Measurements from ENCODE around the gene TACR2. TPM values are rescaled to one million over a fixed set of nuclear protein-coding genes. Genes with fewer than 3 reads are reported as not detected.

Gene TACR2
- total and polyA plus RNA-seq, 2 experiments from 2014 or later, result not detected

DNA sequence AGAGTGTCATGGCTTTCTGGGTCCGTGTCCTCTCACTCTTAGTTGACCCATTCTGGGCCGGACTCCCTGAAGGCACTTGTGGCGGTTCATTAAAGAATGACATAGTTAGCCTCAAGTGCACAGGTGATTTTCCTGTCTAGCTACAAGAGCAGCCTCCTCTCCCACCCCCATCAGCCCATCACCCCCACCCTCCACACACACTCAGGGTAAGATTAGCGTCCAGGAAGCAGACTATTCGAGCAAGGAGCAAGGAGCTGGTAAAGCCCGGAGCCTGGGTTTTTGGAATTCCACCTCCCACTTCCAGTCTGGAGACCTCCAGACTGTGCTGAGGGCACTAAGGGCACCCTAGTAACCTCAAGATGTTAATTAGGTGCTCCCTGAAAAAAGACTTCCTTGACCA, 39.5 kb downstream of the TACR2 start:
- Histone ChIP-seq H2AFZ (no peak overlapping the region), H3K9me2 (ENCODE audit: insufficient read depth) (no peaks in the 10 kb centered on the region), H3F3A (replicated peaks; ENCODE audit: low read depth) (peaks cover 21% of the 10 kb centered on the region), H4K20me1 (replicated peaks; ENCODE audit: insufficient read depth) (peaks cover 10% of the 10 kb centered on the region; the same call in 1 of the 2 replicates), H3K27me3 (ENCODE audit: insufficient read depth) (no peaks in the 10 kb centered on the region), H3K36me3 (ENCODE audit: insufficient read depth) (peaks cover 62% of the 10 kb centered on the region), H3K4me1 (ENCODE audit: insufficient read depth) (peaks cover 18% of the 10 kb centered on the region; the same call in 1 of the 2 replicates), H3K4me2 (no peak overlapping the region), H3K4me3 (no peak overlapping the region), H3K79me2 (replicated peaks; ENCODE audit: insufficient read depth) (peaks cover 56% of the 10 kb centered on the region), H3K27ac (ENCODE audit: low read depth) (peak overlapping the region; percentile 84)
- H3K27me3 Mint-ChIP-seq (ENCODE audit: insufficient read depth, low read depth, poor library complexity), result peaks cover 12% of the 10 kb centered on the region
- ATAC-seq, result no peak
- no peak for DNase-seq (ENCODE audit: low spot score)
- no peaks in the 10 kb centered on the region for H3K9me3 Mint-ChIP-seq
- peaks cover 77% of the 10 kb centered on the region for H3K36me3 Mint-ChIP-seq (ENCODE audit: low read depth)
- H3K4me1 Mint-ChIP-seq, result peaks cover 46% of the 10 kb centered on the region
- no peak overlapping the region for H3K4me3 Mint-ChIP-seq
- TF ChIP-seq, protein P1, sequence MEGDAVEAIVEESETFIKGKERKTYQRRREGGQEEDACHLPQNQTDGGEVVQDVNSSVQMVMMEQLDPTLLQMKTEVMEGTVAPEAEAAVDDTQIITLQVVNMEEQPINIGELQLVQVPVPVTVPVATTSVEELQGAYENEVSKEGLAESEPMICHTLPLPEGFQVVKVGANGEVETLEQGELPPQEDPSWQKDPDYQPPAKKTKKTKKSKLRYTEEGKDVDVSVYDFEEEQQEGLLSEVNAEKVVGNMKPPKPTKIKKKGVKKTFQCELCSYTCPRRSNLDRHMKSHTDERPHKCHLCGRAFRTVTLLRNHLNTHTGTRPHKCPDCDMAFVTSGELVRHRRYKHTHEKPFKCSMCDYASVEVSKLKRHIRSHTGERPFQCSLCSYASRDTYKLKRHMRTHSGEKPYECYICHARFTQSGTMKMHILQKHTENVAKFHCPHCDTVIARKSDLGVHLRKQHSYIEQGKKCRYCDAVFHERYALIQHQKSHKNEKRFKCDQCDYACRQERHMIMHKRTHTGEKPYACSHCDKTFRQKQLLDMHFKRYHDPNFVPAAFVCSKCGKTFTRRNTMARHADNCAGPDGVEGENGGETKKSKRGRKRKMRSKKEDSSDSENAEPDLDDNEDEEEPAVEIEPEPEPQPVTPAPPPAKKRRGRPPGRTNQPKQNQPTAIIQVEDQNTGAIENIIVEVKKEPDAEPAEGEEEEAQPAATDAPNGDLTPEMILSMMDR (conservative IDR thresholded peaks at IDR 0.05; ENCODE audit: low read depth in 2 of 2), result no peak
- TF ChIP-seq JUNB (IDR thresholded peaks at IDR 0.05; ENCODE audit: unreplicated experiment) (no peak), CREB1 (CRISPR knock-in tag; IDR thresholded peaks at IDR 0.05; ENCODE audit: low read depth) (no peak), EZH2 (IDR thresholded peaks at IDR 0.05; ENCODE audit: low read depth, unreplicated experiment) (no peak), ZNF331 (CRISPR knock-in tag; IDR thresholded peaks at IDR 0.05; ENCODE audit: low read depth) (no peak), ZNF114 (CRISPR knock-in tag; IDR thresholded peaks at IDR 0.05) (no peak), STAT1 (IDR thresholded peaks at IDR 0.05; ENCODE audit: unreplicated experiment) (no peak), EZH2phosphoT487 (IDR thresholded peaks at IDR 0.05; ENCODE audit: unreplicated experiment) (no peak), NANOG (IDR thresholded peaks at IDR 0.05; ENCODE audit: borderline replicate concordance) (no peak), POLR2AphosphoS5 (IDR thresholded peaks at IDR 0.05; ENCODE audit: low read depth) (no peak)
- TF ChIP-seq, protein P2, sequence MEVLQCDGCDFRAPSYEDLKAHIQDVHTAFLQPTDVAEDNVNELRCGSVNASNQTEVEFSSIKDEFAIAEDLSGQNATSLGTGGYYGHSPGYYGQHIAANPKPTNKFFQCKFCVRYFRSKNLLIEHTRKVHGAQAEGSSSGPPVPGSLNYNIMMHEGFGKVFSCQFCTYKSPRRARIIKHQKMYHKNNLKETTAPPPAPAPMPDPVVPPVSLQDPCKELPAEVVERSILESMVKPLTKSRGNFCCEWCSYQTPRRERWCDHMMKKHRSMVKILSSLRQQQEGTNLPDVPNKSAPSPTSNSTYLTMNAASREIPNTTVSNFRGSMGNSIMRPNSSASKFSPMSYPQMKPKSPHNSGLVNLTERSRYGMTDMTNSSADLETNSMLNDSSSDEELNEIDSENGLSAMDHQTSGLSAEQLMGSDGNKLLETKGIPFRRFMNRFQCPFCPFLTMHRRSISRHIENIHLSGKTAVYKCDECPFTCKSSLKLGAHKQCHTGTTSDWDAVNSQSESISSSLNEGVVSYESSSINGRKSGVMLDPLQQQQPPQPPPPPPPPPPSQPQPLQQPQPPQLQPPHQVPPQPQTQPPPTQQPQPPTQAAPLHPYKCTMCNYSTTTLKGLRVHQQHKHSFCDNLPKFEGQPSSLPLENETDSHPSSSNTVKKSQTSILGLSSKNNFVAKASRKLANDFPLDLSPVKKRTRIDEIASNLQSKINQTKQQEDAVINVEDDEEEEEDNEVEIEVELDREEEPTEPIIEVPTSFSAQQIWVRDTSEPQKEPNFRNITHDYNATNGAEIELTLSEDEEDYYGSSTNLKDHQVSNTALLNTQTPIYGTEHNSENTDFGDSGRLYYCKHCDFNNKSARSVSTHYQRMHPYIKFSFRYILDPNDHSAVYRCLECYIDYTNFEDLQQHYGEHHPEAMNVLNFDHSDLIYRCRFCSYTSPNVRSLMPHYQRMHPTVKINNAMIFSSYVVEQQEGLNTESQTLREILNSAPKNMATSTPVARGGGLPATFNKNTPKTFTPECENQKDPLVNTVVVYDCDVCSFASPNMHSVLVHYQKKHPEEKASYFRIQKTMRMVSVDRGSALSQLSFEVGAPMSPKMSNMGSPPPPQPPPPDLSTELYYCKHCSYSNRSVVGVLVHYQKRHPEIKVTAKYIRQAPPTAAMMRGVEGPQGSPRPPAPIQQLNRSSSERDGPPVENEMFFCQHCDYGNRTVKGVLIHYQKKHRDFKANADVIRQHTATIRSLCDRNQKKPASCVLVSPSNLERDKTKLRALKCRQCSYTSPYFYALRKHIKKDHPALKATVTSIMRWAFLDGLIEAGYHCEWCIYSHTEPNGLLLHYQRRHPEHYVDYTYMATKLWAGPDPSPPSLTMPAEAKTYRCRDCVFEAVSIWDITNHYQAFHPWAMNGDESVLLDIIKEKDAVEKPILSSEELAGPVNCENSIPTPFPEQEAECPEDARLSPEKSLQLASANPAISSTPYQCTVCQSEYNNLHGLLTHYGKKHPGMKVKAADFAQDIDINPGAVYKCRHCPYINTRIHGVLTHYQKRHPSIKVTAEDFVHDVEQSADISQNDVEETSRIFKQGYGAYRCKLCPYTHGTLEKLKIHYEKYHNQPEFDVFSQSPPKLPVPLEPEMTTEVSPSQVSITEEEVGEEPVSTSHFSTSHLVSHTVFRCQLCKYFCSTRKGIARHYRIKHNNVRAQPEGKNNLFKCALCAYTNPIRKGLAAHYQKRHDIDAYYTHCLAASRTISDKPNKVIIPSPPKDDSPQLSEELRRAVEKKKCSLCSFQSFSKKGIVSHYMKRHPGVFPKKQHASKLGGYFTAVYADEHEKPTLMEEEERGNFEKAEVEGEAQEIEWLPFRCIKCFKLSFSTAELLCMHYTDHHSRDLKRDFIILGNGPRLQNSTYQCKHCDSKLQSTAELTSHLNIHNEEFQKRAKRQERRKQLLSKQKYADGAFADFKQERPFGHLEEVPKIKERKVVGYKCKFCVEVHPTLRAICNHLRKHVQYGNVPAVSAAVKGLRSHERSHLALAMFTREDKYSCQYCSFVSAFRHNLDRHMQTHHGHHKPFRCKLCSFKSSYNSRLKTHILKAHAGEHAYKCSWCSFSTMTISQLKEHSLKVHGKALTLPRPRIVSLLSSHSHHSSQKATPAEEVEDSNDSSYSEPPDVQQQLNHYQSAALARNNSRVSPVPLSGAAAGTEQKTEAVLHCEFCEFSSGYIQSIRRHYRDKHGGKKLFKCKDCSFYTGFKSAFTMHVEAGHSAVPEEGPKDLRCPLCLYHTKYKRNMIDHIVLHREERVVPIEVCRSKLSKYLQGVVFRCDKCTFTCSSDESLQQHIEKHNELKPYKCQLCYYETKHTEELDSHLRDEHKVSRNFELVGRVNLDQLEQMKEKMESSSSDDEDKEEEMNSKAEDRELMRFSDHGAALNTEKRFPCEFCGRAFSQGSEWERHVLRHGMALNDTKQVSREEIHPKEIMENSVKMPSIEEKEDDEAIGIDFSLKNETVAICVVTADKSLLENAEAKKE (CRISPR knock-in tag; IDR thresholded peaks at IDR 0.05), result no peak
- TF ChIP-seq, protein P3, sequence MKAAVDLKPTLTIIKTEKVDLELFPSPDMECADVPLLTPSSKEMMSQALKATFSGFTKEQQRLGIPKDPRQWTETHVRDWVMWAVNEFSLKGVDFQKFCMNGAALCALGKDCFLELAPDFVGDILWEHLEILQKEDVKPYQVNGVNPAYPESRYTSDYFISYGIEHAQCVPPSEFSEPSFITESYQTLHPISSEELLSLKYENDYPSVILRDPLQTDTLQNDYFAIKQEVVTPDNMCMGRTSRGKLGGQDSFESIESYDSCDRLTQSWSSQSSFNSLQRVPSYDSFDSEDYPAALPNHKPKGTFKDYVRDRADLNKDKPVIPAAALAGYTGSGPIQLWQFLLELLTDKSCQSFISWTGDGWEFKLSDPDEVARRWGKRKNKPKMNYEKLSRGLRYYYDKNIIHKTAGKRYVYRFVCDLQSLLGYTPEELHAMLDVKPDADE (IDR thresholded peaks at IDR 0.05), result no peak
- TF ChIP-seq, protein P4, sequence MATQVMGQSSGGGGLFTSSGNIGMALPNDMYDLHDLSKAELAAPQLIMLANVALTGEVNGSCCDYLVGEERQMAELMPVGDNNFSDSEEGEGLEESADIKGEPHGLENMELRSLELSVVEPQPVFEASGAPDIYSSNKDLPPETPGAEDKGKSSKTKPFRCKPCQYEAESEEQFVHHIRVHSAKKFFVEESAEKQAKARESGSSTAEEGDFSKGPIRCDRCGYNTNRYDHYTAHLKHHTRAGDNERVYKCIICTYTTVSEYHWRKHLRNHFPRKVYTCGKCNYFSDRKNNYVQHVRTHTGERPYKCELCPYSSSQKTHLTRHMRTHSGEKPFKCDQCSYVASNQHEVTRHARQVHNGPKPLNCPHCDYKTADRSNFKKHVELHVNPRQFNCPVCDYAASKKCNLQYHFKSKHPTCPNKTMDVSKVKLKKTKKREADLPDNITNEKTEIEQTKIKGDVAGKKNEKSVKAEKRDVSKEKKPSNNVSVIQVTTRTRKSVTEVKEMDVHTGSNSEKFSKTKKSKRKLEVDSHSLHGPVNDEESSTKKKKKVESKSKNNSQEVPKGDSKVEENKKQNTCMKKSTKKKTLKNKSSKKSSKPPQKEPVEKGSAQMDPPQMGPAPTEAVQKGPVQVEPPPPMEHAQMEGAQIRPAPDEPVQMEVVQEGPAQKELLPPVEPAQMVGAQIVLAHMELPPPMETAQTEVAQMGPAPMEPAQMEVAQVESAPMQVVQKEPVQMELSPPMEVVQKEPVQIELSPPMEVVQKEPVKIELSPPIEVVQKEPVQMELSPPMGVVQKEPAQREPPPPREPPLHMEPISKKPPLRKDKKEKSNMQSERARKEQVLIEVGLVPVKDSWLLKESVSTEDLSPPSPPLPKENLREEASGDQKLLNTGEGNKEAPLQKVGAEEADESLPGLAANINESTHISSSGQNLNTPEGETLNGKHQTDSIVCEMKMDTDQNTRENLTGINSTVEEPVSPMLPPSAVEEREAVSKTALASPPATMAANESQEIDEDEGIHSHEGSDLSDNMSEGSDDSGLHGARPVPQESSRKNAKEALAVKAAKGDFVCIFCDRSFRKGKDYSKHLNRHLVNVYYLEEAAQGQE (IDR thresholded peaks at IDR 0.05; ENCODE audit: unreplicated experiment), result no peak
- peak overlapping the region; percentile 50; the same call in 1 of the 2 replicates for H3K27ac Mint-ChIP-seq

Data from GM23338 (cell line).